OCI-LY3 (cell line): ENCODE measurements around the gene SASS6.

Source experiments
- CTCF ChIP-seq: fragments of 200-600, 300-600 bp; sonication (generic); IDR thresholded peaks from 2 replicates; pipeline ENCODE4 v1.5.1; 2014; ENCODE audit warnings: antibody characterized with exemption, low read length, low read depth
- EZH2phosphoT487 ChIP-seq: fragments of 200-600 bp; shearing (Covaris generic); IDR thresholded peaks from 2 replicates; pipeline ENCODE4 v1.6.1; 2018; ENCODE audit warnings: antibody characterized with exemption, mixed run types, low read depth

GRCh38 chr1:100036718-100037655 is 95.7 kb downstream of the SASS6 start:
- TF ChIP-seq EZH2phosphoT487 = no peak
- no peak for TF ChIP-seq CTCF
